ENCODE results near the gene OR51A7.

OR51A7 gene

DNA sequence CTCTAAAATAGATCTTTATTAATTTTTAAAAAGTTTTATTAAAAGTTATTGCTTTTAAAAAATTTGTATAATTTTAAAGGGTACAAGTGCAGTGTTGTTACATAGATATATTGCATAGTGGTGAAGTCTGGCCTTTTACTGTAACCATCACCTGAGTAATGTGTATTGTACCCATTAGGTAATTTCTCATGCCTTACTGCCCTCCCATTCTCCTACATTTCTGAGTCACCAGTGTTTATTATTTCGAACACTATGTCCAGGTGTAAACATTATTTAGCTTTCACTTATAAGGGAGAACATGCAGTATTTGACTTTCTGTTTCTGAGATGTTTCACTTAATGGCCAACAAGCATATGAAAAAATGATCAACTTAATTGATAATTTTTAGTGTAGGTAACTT is 18.2 kb downstream of the OR51A7 start:
- Histone ChIP-seq H3K4me2 (ENCODE audit: low read depth, low read length) (no peak overlapping the region), H3K9ac (ENCODE audit: low read length) (no peak overlapping the region), H3K4me3 (ENCODE audit: low read length) (no peak overlapping the region), H3K27ac (ENCODE audit: low read length) (no peak overlapping the region), H3K27me3 (replicated peaks; ENCODE audit: insufficient read depth, low read length) (no peaks in the 10 kb centered on the region), H3K9me3 (replicated peaks; ENCODE audit: insufficient read depth, low read length) (no peaks in the 10 kb centered on the region), H3K79me2 (ENCODE audit: low read length) (no peaks in the 10 kb centered on the region), H3K4me1 (ENCODE audit: low read length) (no peaks in the 10 kb centered on the region), H3K9me2 (replicated peaks; ENCODE audit: insufficient read depth, low read length) (no peaks in the 10 kb centered on the region), H3F3A (ENCODE audit: insufficient read depth, low read length) (no peaks in the 10 kb centered on the region), H2AFZ (ENCODE audit: low read length) (no peak overlapping the region), H3K36me3 (replicated peaks; ENCODE audit: insufficient read depth, low read length) (no peaks in the 10 kb centered on the region), H4K20me1 (ENCODE audit: insufficient read depth, low read length) (no peaks in the 10 kb centered on the region)
- TF ChIP-seq, protein P1, sequence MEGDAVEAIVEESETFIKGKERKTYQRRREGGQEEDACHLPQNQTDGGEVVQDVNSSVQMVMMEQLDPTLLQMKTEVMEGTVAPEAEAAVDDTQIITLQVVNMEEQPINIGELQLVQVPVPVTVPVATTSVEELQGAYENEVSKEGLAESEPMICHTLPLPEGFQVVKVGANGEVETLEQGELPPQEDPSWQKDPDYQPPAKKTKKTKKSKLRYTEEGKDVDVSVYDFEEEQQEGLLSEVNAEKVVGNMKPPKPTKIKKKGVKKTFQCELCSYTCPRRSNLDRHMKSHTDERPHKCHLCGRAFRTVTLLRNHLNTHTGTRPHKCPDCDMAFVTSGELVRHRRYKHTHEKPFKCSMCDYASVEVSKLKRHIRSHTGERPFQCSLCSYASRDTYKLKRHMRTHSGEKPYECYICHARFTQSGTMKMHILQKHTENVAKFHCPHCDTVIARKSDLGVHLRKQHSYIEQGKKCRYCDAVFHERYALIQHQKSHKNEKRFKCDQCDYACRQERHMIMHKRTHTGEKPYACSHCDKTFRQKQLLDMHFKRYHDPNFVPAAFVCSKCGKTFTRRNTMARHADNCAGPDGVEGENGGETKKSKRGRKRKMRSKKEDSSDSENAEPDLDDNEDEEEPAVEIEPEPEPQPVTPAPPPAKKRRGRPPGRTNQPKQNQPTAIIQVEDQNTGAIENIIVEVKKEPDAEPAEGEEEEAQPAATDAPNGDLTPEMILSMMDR (IDR thresholded peaks at IDR 0.05; ENCODE audit: low read length): no peak
- TF ChIP-seq EZH2phosphoT487 (IDR thresholded peaks at IDR 0.05; ENCODE audit: low read length): no peak
- no peak for TF ChIP-seq EZH2 (optimal IDR thresholded peaks at IDR 0.05; ENCODE audit: low read depth, low read length)
- no peak for DNase-seq

DNA sequence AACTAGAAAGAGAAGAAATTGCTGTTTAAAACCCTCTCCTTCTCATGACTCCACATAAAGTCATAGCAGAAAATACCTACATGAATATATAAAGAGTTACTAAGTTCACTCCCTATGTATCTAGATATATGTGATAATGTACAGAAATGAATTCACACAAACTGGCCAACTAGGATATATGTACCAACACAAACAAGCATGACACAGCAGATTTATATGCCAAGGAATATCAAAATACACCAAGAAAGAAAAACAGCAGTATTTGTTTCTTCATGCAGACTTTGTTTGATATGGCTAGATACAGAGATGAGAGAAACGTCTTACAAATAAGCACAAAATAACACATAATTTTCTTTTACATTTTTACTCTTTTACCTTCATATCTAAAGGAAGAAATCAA is 18.7 kb downstream of the OR51A7 start:
- Histone ChIP-seq H3K36me3 (replicated peaks; ENCODE audit: insufficient read depth, low read length) (no peaks in the 10 kb centered on the region), H3K79me2 (ENCODE audit: low read length) (no peaks in the 10 kb centered on the region), H3K4me3 (ENCODE audit: low read length) (no peak overlapping the region), H3K9ac (ENCODE audit: low read length) (no peak overlapping the region), H3F3A (ENCODE audit: insufficient read depth, low read length) (no peaks in the 10 kb centered on the region), H3K4me2 (ENCODE audit: low read depth, low read length) (no peak overlapping the region), H2AFZ (ENCODE audit: low read length) (no peak overlapping the region), H3K4me1 (ENCODE audit: low read length) (no peaks in the 10 kb centered on the region), H3K9me3 (replicated peaks; ENCODE audit: insufficient read depth, low read length) (no peaks in the 10 kb centered on the region), H3K9me2 (replicated peaks; ENCODE audit: insufficient read depth, low read length) (no peaks in the 10 kb centered on the region), H3K27ac (ENCODE audit: low read length) (no peak overlapping the region), H3K27me3 (replicated peaks; ENCODE audit: insufficient read depth, low read length) (no peaks in the 10 kb centered on the region), H4K20me1 (ENCODE audit: insufficient read depth, low read length) (no peaks in the 10 kb centered on the region)
- TF ChIP-seq, protein P1 (IDR thresholded peaks at IDR 0.05; ENCODE audit: low read length): no peak
- TF ChIP-seq EZH2 (optimal IDR thresholded peaks at IDR 0.05; ENCODE audit: low read depth, low read length) (no peak), EZH2phosphoT487 (IDR thresholded peaks at IDR 0.05; ENCODE audit: low read length) (no peak)
- DNase-seq: no peak

GRCh38 chr11:4924239-4924638 is 20.7 kb downstream of the OR51A7 start, which contains the start of gene OR51G1:
Gene OR51G1, minus strand, starts transcription at chr11:4924339. Its CDS starts 0 bp downstream, at chr11:4924339.
- no peak for DNase-seq

More at GRCh38 chr11:4924239-4924638, 20.7 kb downstream of the OR51A7 start, which contains the start of gene OR51G1:
- Histone ChIP-seq H3K27me3 (replicated peaks; ENCODE audit: insufficient read depth, low read length) (no peaks in the 10 kb centered on the region), H3K9ac (ENCODE audit: low read length) (no peak within 1 kb of the TSS), H3K9me3 (replicated peaks; ENCODE audit: insufficient read depth, low read length) (no peaks in the 10 kb centered on the region), H4K20me1 (ENCODE audit: insufficient read depth, low read length) (no peaks in the 10 kb centered on the region), H3K4me3 (ENCODE audit: low read length) (no peak within 1 kb of the TSS), H3K27ac (ENCODE audit: low read length) (no peak within 1 kb of the TSS), H2AFZ (ENCODE audit: low read length) (no peak within 1 kb of the TSS), H3K4me1 (ENCODE audit: low read length) (no peaks in the 10 kb centered on the region), H3K36me3 (replicated peaks; ENCODE audit: insufficient read depth, low read length) (no peaks in the 10 kb centered on the region), H3K9me2 (replicated peaks; ENCODE audit: insufficient read depth, low read length) (no peaks in the 10 kb centered on the region), H3K4me2 (ENCODE audit: low read depth, low read length) (no peak within 1 kb of the TSS), H3F3A (ENCODE audit: insufficient read depth, low read length) (no peaks in the 10 kb centered on the region), H3K79me2 (ENCODE audit: low read length) (no peaks in the 10 kb centered on the region)
- no peak for TF ChIP-seq EZH2 (optimal IDR thresholded peaks at IDR 0.05; ENCODE audit: low read depth, low read length)
- TF ChIP-seq, protein P1 (IDR thresholded peaks at IDR 0.05; ENCODE audit: low read length): no peak
- no peak for TF ChIP-seq EZH2phosphoT487 (IDR thresholded peaks at IDR 0.05; ENCODE audit: low read length)
